SK-N-SH treated with all-trans-retinoic acid at 6 μM for 48 hours (cell line): Measurements from ENCODE around the gene ACIN1.

Source experiments
- ATAC-seq: fragments of 200-7000 bp; cut with Tn5 transposase; 3 replicates; pipeline ENCODE4 v1.9.1; 2020; ENCODE audit warnings: mild to moderate bottlenecking, moderate library complexity
- ARNTL ChIP-seq: fragments of 450-650 bp; formaldehyde crosslinking; IDR thresholded peaks from 2 replicates; pipeline ENCODE4 v1.5.0; 2020; ENCODE audit warnings: low read depth, mild to moderate bottlenecking, moderate library complexity, borderline replicate concordance
- BACH2 ChIP-seq: fragments of 250-450 bp; sonication (Bioruptor Pico); IDR thresholded peaks from 2 replicates; pipeline ENCODE4 v1.9.0; 2021; ENCODE audit warnings: mild to moderate bottlenecking, borderline replicate concordance
- CREB5 ChIP-seq: fragments of 250-450 bp; sonication (Bioruptor Pico); IDR thresholded peaks from 2 replicates; pipeline ENCODE4 v1.5.1; 2020; ENCODE audit warnings: low read depth, mild to moderate bottlenecking, moderate library complexity
- CSDC2 ChIP-seq: fragments of 250-450 bp; sonication (Bioruptor Pico); IDR thresholded peaks from 2 replicates; pipeline ENCODE4 v1.5.0; 2020; ENCODE audit warnings: mild to moderate bottlenecking, moderate library complexity
- CSRNP3 ChIP-seq: fragments of 250-450 bp; sonication (Bioruptor Pico); IDR thresholded peaks from 2 replicates; pipeline ENCODE4 v1.5.1; 2021; ENCODE audit warnings: mild to moderate bottlenecking, moderate library complexity
- ISL1 ChIP-seq: fragments of 250-450 bp; sonication (Bioruptor Pico); IDR thresholded peaks from 2 replicates; pipeline ENCODE4 v2.1.2; 2022; ENCODE audit warnings: mild to moderate bottlenecking, moderate library complexity
- OSR1 ChIP-seq: fragments of 250-450 bp; sonication (Bioruptor Pico); IDR thresholded peaks from 2 replicates; pipeline ENCODE4 v1.8.0; 2022; ENCODE audit warnings: moderate library complexity, mild to moderate bottlenecking, inconsistent platforms
- PATZ1 ChIP-seq: fragments of 250-450 bp; sonication (Bioruptor Pico); IDR thresholded peaks from 2 replicates; pipeline ENCODE4 v1.8.0; 2020; ENCODE audit warnings: mild to moderate bottlenecking, moderate library complexity, borderline replicate concordance
- POU6F1 ChIP-seq: fragments of 250-450 bp; sonication (Bioruptor Pico); IDR thresholded peaks from 2 replicates; pipeline ENCODE4 v1.8.0; 2021; ENCODE audit warnings: low read depth, mild to moderate bottlenecking, moderate library complexity, borderline replicate concordance
- PPARA ChIP-seq: fragments of 250-450 bp; sonication (Bioruptor Pico); IDR thresholded peaks from 2 replicates; pipeline ENCODE4 v1.5.0; 2020; ENCODE audit warnings: mild to moderate bottlenecking, borderline replicate concordance
- RARB ChIP-seq: fragments of 250-450 bp; sonication (Bioruptor Pico); IDR thresholded peaks from 2 replicates; pipeline ENCODE4 v1.8.0; 2021; ENCODE audit warnings: mild to moderate bottlenecking, moderate library complexity
- TCF4 ChIP-seq: fragments of 250-450 bp; sonication (Bioruptor Pico); IDR thresholded peaks from 2 replicates; pipeline ENCODE4 v1.8.0; 2021; ENCODE audit warnings: mild to moderate bottlenecking, moderate library complexity, borderline replicate concordance
- TOX ChIP-seq: fragments of 250-450 bp; sonication (Bioruptor Pico); IDR thresholded peaks from 2 replicates; pipeline ENCODE4 v1.8.0; 2021; ENCODE audit warnings: mild to moderate bottlenecking, moderate library complexity, borderline replicate concordance
- TSHZ2 ChIP-seq: fragments of 250-450 bp; sonication (Bioruptor Pico); IDR thresholded peaks from 2 replicates; pipeline ENCODE4 v1.5.0; 2020; ENCODE audit warnings: mild to moderate bottlenecking, moderate library complexity
- ZC3H10 ChIP-seq: fragments of 250-450 bp; sonication (Bioruptor Pico); IDR thresholded peaks from 2 replicates; pipeline ENCODE4 v1.5.1; 2021; ENCODE audit warnings: mild to moderate bottlenecking, moderate library complexity
- ZFP3 ChIP-seq: fragments of 250-450 bp; sonication (Bioruptor Pico); IDR thresholded peaks from 2 replicates; pipeline ENCODE4 v1.5.0; 2020; ENCODE audit warnings: mild to moderate bottlenecking, moderate library complexity
- ZFP30 ChIP-seq: fragments of 450-650 bp; formaldehyde crosslinking; IDR thresholded peaks from 2 replicates; pipeline ENCODE4 v1.5.0; 2022; ENCODE audit warnings: mild to moderate bottlenecking, moderate library complexity
- ZNF565 ChIP-seq: fragments of 450-650 bp; formaldehyde crosslinking; conservative IDR thresholded peaks from 2 replicates; pipeline ENCODE4 v1.5.0; 2020; ENCODE audit warnings: low read depth, mild to moderate bottlenecking, moderate library complexity
- ZNF70 ChIP-seq: fragments of 450-650 bp; formaldehyde crosslinking; IDR thresholded peaks from 2 replicates; pipeline ENCODE4 v1.5.0; 2020; ENCODE audit warnings: mild to moderate bottlenecking, moderate library complexity
- ZNF8 ChIP-seq: fragments of 450-650 bp; formaldehyde crosslinking; IDR thresholded peaks from 2 replicates; pipeline ENCODE4 v1.5.0; 2020; ENCODE audit warnings: mild to moderate bottlenecking, moderate library complexity

The ACIN1 gene

GRCh38 chr14:23051141-23052057 lies 43.5 kb downstream of the ACIN1 start:
- ATAC-seq: no peak
- TF ChIP-seq TOX (CRISPR knock-in tag): no peak
- TF ChIP-seq ZNF8 (CRISPR knock-in tag): no peak
- no peak for TF ChIP-seq TSHZ2 (CRISPR knock-in tag)
- TF ChIP-seq BACH2: no peak
- TF ChIP-seq PATZ1 (CRISPR knock-in tag): no peak
- TF ChIP-seq ZNF70 (CRISPR knock-in tag): no peak
- TF ChIP-seq ZNF565: no peak
- TF ChIP-seq ISL1 (CRISPR knock-in tag): no peak
- no peak for TF ChIP-seq ZFP30 (CRISPR knock-in tag)
- TF ChIP-seq PPARA (CRISPR knock-in tag): no peak
- no peak for TF ChIP-seq POU6F1 (CRISPR knock-in tag)
- no peak for TF ChIP-seq TCF4 (CRISPR knock-in tag)
- TF ChIP-seq, all 23 proteins: peak for 0

GRCh38 chr14:23049011-23049410 lies 45.9 kb downstream of the ACIN1 start:
- no peak for TF ChIP-seq POU6F1 (CRISPR knock-in tag)
- no peak for TF ChIP-seq ARNTL (CRISPR knock-in tag)
- no peak for TF ChIP-seq ZNF565
- no peak for ATAC-seq

- no peak for ATAC-seq
- TF ChIP-seq RARB (CRISPR knock-in tag): no peak
- no peak for TF ChIP-seq CSRNP3 (CRISPR knock-in tag)
- TF ChIP-seq ISL1 (CRISPR knock-in tag): no peak
- TF ChIP-seq ARNTL (CRISPR knock-in tag): no peak
- TF ChIP-seq BACH2: no peak
- no peak for TF ChIP-seq CREB5
- TF ChIP-seq ZFP3 (CRISPR knock-in tag): no peak
- TF ChIP-seq ZNF565: no peak
- no peak for TF ChIP-seq CSDC2
- no peak for TF ChIP-seq TCF4 (CRISPR knock-in tag)
- no peak for TF ChIP-seq ZNF70 (CRISPR knock-in tag)
- no peak for TF ChIP-seq ZC3H10 (CRISPR knock-in tag)
- TF ChIP-seq PATZ1 (CRISPR knock-in tag): no peak
- no peak for TF ChIP-seq ZFP30 (CRISPR knock-in tag)
- TF ChIP-seq OSR1 (CRISPR knock-in tag): no peak
Measured at GRCh38 chr14:23047751-23048693, 46.9 kb downstream of the ACIN1 start.
